IMR-90 (cell line): Measurements from ENCODE around the gene CDKL4. TPM values are rescaled to one million over a fixed set of nuclear protein-coding genes. Genes with fewer than 3 reads are reported as not detected.

Experiments used
- ATAC-seq: fragments of 200-7000 bp; cut with Tn5 transposase; 2 replicates; pipeline ENCODE4 v1.9.1; 2020; ENCODE audit warnings: low read depth, mild to moderate bottlenecking, moderate library complexity
- BruUV-seq: library from RNA; stranded (reverse); fragments of 400-500 nt; replicated peaks from 2 replicates; lab custom pipeline; 2021; lab: Mats Ljungman, UMichigan
- CTCF ChIA-PET: fragments of 300-600 bp; formaldehyde crosslinking; extraction: SDS; loops from one replicate; lab custom pipeline; 2021; ENCODE audit warnings: antibody characterized with exemption; lab: Yijun Ruan, JAX
- POLR2A ChIA-PET: fragments of 300-600 bp; sonication (Branson Sonifier 250); formaldehyde crosslinking; loops from one replicate; lab custom pipeline; 2022; ENCODE audit warnings: antibody characterized with exemption; ENCODE audit not compliant: unreplicated experiment; lab: Charles Lee
- DNase-seq: peaks from one replicate; pipeline ENCODE4 v3.0.0; 2013
- H2AFZ ChIP-seq: replicated peaks from 2 replicates; pipeline ENCODE3; 2013; ENCODE audit warnings: low read length, mild to moderate bottlenecking; ENCODE audit not compliant: poor library complexity
- H2AK5ac ChIP-seq: 2 replicates; pipeline ENCODE4 v1.6.1; 2013; ENCODE audit warnings: low read depth, low read length, inconsistent platforms
- H2AK9ac ChIP-seq: replicated peaks from 2 replicates; pipeline ENCODE3; 2013; ENCODE audit warnings: mild to moderate bottlenecking, low read depth, low read length, moderate library complexity; ENCODE audit not compliant: poor library complexity
- H2BK120ac ChIP-seq: 2 replicates; pipeline ENCODE4 v1.6.1; 2013; ENCODE audit warnings: low read depth, low read length, inconsistent platforms
- H2BK15ac ChIP-seq: 3 replicates; pipeline ENCODE4 v1.6.1; 2013; ENCODE audit warnings: low read depth, low read length, inconsistent platforms
- H2BK20ac ChIP-seq: 2 replicates; pipeline ENCODE4 v1.6.1; 2013; ENCODE audit warnings: low read depth, mild to moderate bottlenecking, inconsistent platforms, low read length, moderate library complexity
- H2BK5ac ChIP-seq: 2 replicates; pipeline ENCODE4 v1.6.1; 2013; ENCODE audit warnings: mild to moderate bottlenecking, low read depth, low read length, inconsistent platforms; ENCODE audit not compliant: poor library complexity, severe bottlenecking
- H3K14ac ChIP-seq: replicated peaks from 2 replicates; pipeline ENCODE4 v1.6.1; 2013; ENCODE audit warnings: low read depth, low read length, inconsistent platforms
- H3K18ac ChIP-seq: 2 replicates; pipeline ENCODE4 v1.6.1; 2013; ENCODE audit warnings: low read depth, low read length, control low read depth
- H3K23ac ChIP-seq: 2 replicates; pipeline ENCODE4 v1.6.1; 2013; ENCODE audit warnings: low read depth, low read length, inconsistent platforms
- H3K27ac ChIP-seq: 2 replicates; pipeline ENCODE4 v1.5.1; 2013; ENCODE audit warnings: mild to moderate bottlenecking, control low read depth, low read length; ENCODE audit not compliant: insufficient read depth
- H3K27me3 ChIP-seq: 2 replicates; pipeline ENCODE4 v1.6.1; 2013; ENCODE audit warnings: low read length; ENCODE audit not compliant: control insufficient read depth, insufficient read depth
- H3K36me3 ChIP-seq: 2 replicates; pipeline ENCODE4 v1.6.1; 2013; ENCODE audit warnings: low read length, mixed read lengths; ENCODE audit not compliant: control insufficient read depth, insufficient read depth
- H3K4ac ChIP-seq: 2 replicates; pipeline ENCODE4 v1.6.1; 2013; ENCODE audit warnings: low read depth, low read length, inconsistent platforms
- H3K4me1 ChIP-seq: 2 replicates; pipeline ENCODE4 v1.6.1; 2013; ENCODE audit warnings: low read length, mixed read lengths; ENCODE audit not compliant: control insufficient read depth, insufficient read depth
- H3K4me2 ChIP-seq: 2 replicates; pipeline ENCODE4 v1.6.1; 2013; ENCODE audit warnings: low read depth, mild to moderate bottlenecking, control low read depth, low read length, moderate library complexity
- H3K4me3 ChIP-seq: 2 replicates; pipeline ENCODE4 v1.5.1; 2013; ENCODE audit warnings: low read depth, mild to moderate bottlenecking, control low read depth, low read length, moderate library complexity; ENCODE audit not compliant: insufficient read depth
- H3K56ac ChIP-seq: 2 replicates; pipeline ENCODE4 v1.6.1; 2013; ENCODE audit warnings: low read length, inconsistent platforms; ENCODE audit not compliant: insufficient read depth; ENCODE audit errors: extremely low read depth
- H3K79me1 ChIP-seq, 2 experiments: 2 replicates each; pipeline ENCODE4 v1.6.1; 2013; ENCODE audit warnings: low read length in 2 of 2, inconsistent platforms in 1 of 2, low read depth in 1 of 2
- H3K9ac ChIP-seq: 2 replicates; pipeline ENCODE4 v1.6.1; 2013; ENCODE audit warnings: low read depth, low read length, control low read depth
- H3K9me1 ChIP-seq: 2 replicates; pipeline ENCODE4 v1.6.1; 2013; ENCODE audit warnings: low read length, inconsistent platforms; ENCODE audit not compliant: insufficient read depth
- H3K9me3 ChIP-seq: 2 replicates; pipeline ENCODE4 v1.6.1; 2013; ENCODE audit warnings: low read length; ENCODE audit not compliant: control insufficient read depth, insufficient read depth
- H4K20me1 ChIP-seq: 2 replicates; pipeline ENCODE4 v1.6.1; 2013; ENCODE audit warnings: low read length, inconsistent platforms; ENCODE audit not compliant: insufficient read depth
- H4K5ac ChIP-seq: 2 replicates; pipeline ENCODE4 v1.6.1; 2013; ENCODE audit warnings: mild to moderate bottlenecking, low read depth, low read length, control low read depth
- H4K8ac ChIP-seq, 2 experiments: 2 replicates each; pipeline ENCODE4 v1.6.1; 2013; ENCODE audit warnings: low read depth in 2 of 2, low read length in 2 of 2, control low read depth in 1 of 2, inconsistent platforms in 1 of 2
- H4K91ac ChIP-seq: 2 replicates; pipeline ENCODE4 v1.6.1; 2013; ENCODE audit warnings: low read depth, low read length, inconsistent platforms; ENCODE audit not compliant: insufficient read depth
- CHD1 ChIP-seq: IDR thresholded peaks from 2 replicates; pipeline ENCODE4 v1.6.1; 2012; ENCODE audit warnings: low read depth, low read length, improper control_type of control experiment
- MAFK ChIP-seq: IDR thresholded peaks from 2 replicates; pipeline ENCODE4 v1.6.1; 2012; ENCODE audit warnings: low read depth, low read length, improper control_type of control experiment
- POLR2A ChIP-seq: IDR thresholded peaks from 2 replicates; pipeline ENCODE4 v1.6.1; 2012; ENCODE audit warnings: mild to moderate bottlenecking, low read depth, low read length
- RCOR1 ChIP-seq: IDR thresholded peaks from 2 replicates; pipeline ENCODE4 v1.6.1; 2012; ENCODE audit warnings: mild to moderate bottlenecking, low read length, improper control_type of control experiment; ENCODE audit not compliant: insufficient replicate concordance
- WGBS, 2 experiments: methylation state at CpG; one replicate each; pipeline versions ENCODE4 v1.1.5 to v1.1.7; 2013; ENCODE audit warnings: missing lambda C conversion rate in 2 of 2; ENCODE audit not compliant: insufficient read length in 1 of 2; ENCODE audit errors: extremely low coverage in 2 of 2; 5-methylcytosine and 5-hydroxymethylcytosine counted together
- dilution Hi-C: fragments of 300-500 bp; cut with HindIII; formaldehyde crosslinking; loops from one replicate; pipeline ENCODE4 v1.14.3; 2018; ENCODE audit warnings: low sequenced_read_pairs; ENCODE audit not compliant: unreplicated experiment
- in situ Hi-C: fragments of 300-500 bp; cut with MboI; formaldehyde crosslinking; loops from 3 replicates; pipeline ENCODE4 v1.14.3; 2019; ENCODE audit warnings: low sequenced_read_pairs, inconsistent platforms, mixed read lengths
- intact Hi-C: fragments of 100-400 bp; cut with micrococcal nuclease; formaldehyde crosslinking; loops from 2 replicates; pipeline ENCODE4 v1.10.0; 2022
- polyA plus RNA-seq, 3 experiments: library from polyadenylated mRNA; depleted of rRNA; stranded (reverse); fragments of >200 nt; gene quantifications; 2 replicates each; pipeline ENCODE4 v1.2.3, GENCODE V29; 2012; ENCODE audit warnings: low replicate concordance in 1 of 3
- total RNA-seq: library from RNA; depleted of rRNA; stranded (reverse); fragments of >200 nt; gene quantifications from 2 replicates; pipeline ENCODE4 v1.2.3, GENCODE V29; 2012
- TF ChIP-seq, protein P1 (sequence below): fragments of 150-350 bp; IDR thresholded peaks from 2 replicates; pipeline ENCODE4 v1.6.1; 2017; ENCODE audit warnings: mild to moderate bottlenecking, antibody characterized with exemption, low read length, low read depth

Gene CDKL4
- total and polyA plus RNA-seq, 2 of the 4 experiments (the other 2 are of a cell fraction) = not detected

GRCh38 chr2:39265315-39265714 is 21.5 kb upstream of the CDKL4 start:
- H3K4me1 ChIP-seq = no peaks in the 10 kb centered on the region
- no peak overlapping the region for H2BK15ac ChIP-seq
- H2AK5ac ChIP-seq = no peak overlapping the region
- H3K27me3 ChIP-seq = no peaks in the 10 kb centered on the region
- H3K4me2 ChIP-seq = no peak overlapping the region
- no peak overlapping the region for H3K27ac ChIP-seq
- no peak overlapping the region for H2BK120ac ChIP-seq
- H3K14ac ChIP-seq = no peak overlapping the region
- dilution Hi-C loops (no loop called here), in situ Hi-C loops (no loop called here), intact Hi-C loops (no loop called here)
- WGBS, 2 experiments = no CpG with 5 or more reads among the region's 2 CpGs
- no peak for DNase-seq
- no peak overlapping the region for H2BK20ac ChIP-seq
- no peak overlapping the region for H2AK9ac ChIP-seq
- no peak overlapping the region for H3K56ac ChIP-seq
- no peak for ATAC-seq
- H2AFZ ChIP-seq = no peak overlapping the region
- no peak overlapping the region for H3K23ac ChIP-seq
- H3K36me3 ChIP-seq = peaks cover 18% of the 10 kb centered on the region
- ChIA-PET POLR2A (no interaction called here), CTCF (no interaction called here)
- H3K9ac ChIP-seq = no peak overlapping the region
- peaks cover 7 to 21% of the 10 kb centered on the region in 2 experiments; a peak in 2 of 4 replicates for H3K79me1 ChIP-seq
- no peak overlapping the region for H4K8ac ChIP-seq
- no peaks in the 10 kb centered on the region; the same call in 1 of the 2 replicates for H4K20me1 ChIP-seq
- H3K18ac ChIP-seq = no peak overlapping the region
- TF ChIP-seq MAFK = no peak
- TF ChIP-seq POLR2A = no peak
- TF ChIP-seq RCOR1 = no peak
- TF ChIP-seq, protein P1, sequence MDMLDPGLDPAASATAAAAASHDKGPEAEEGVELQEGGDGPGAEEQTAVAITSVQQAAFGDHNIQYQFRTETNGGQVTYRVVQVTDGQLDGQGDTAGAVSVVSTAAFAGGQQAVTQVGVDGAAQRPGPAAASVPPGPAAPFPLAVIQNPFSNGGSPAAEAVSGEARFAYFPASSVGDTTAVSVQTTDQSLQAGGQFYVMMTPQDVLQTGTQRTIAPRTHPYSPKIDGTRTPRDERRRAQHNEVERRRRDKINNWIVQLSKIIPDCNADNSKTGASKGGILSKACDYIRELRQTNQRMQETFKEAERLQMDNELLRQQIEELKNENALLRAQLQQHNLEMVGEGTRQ = no peak
- TF ChIP-seq CHD1 = no peak
- H3K9me3 ChIP-seq = no peaks in the 10 kb centered on the region
- no peak overlapping the region for H3K4me3 ChIP-seq
- H2BK5ac ChIP-seq = no peak overlapping the region
- no TSS peak for BruUV-seq
- H4K5ac ChIP-seq = no peak overlapping the region
- H3K4ac ChIP-seq = no peak overlapping the region
- no peak overlapping the region for H4K91ac ChIP-seq
- H3K9me1 ChIP-seq = peaks cover 4% of the 10 kb centered on the region
